Keratinocyte (primary cell): ENCODE results near the gene GNG8. TPM values are rescaled to one million over a fixed set of nuclear protein-coding genes. Genes with fewer than 3 reads are reported as not detected.

Experiments used
- DNase-seq: peaks from one replicate; pipeline ENCODE4 v3.0.0-alpha.2; 2011; ENCODE audit warnings: low read depth, missing footprints, low spot score
- FAIRE-seq: peaks from 2 replicates; lab custom pipeline; 2011; peaks lifted over from hg19 to GRCh38; lab: Jason Lieb, UNC
- H2AFZ ChIP-seq: 2 replicates; pipeline ENCODE4 v1.6.0; 2012; ENCODE audit warnings: low read length, control low read depth, inconsistent platforms; ENCODE audit not compliant: control insufficient read depth
- H3K27ac ChIP-seq: 2 replicates; pipeline ENCODE4 v1.5.1; 2011; ENCODE audit warnings: low read length; ENCODE audit not compliant: control insufficient read depth, insufficient read depth
- H3K27me3 ChIP-seq: 3 replicates; pipeline ENCODE4 v1.6.0; 2011; ENCODE audit warnings: low read length; ENCODE audit not compliant: control insufficient read depth, insufficient read depth; ENCODE audit errors: extremely low read depth
- H3K36me3 ChIP-seq, 2 experiments: 2 replicates in 1 of 2; 3 replicates in 1 of 2; pipeline ENCODE4 v1.5.1; 2011; ENCODE audit warnings: low read length in 2 of 2, mild to moderate bottlenecking in 1 of 2; ENCODE audit not compliant: control insufficient read depth in 2 of 2, insufficient read depth in 2 of 2; ENCODE audit errors: extremely low read depth in 1 of 2
- H3K4me1 ChIP-seq: 3 replicates; pipeline ENCODE4 v1.5.1; 2011; ENCODE audit warnings: low read length; ENCODE audit not compliant: control insufficient read depth, insufficient read depth; ENCODE audit errors: extremely low read depth
- H3K4me2 ChIP-seq: 3 replicates; pipeline ENCODE4 v1.6.0; 2011; ENCODE audit warnings: low read depth, low read length; ENCODE audit not compliant: control insufficient read depth, insufficient read depth; ENCODE audit errors: extremely low read depth
- H3K4me3 ChIP-seq, 3 experiments: fragments of 200-600 bp in 1 of 3; sonication (generic) in 1 of 3; 2 replicates in 2 of 3; 3 replicates in 1 of 3; pipeline ENCODE4 v1.5.1; 2011 to 2016; ENCODE audit warnings: low read length in 3 of 3, mild to moderate bottlenecking in 3 of 3, control low read depth in 2 of 3, inconsistent platforms in 1 of 3, low read depth in 1 of 3, mixed read lengths in 1 of 3, mixed run types in 1 of 3, moderate library complexity in 1 of 3; ENCODE audit not compliant: control insufficient read depth in 2 of 3, insufficient read depth in 2 of 3; ENCODE audit errors: extremely low read depth in 1 of 3
- H3K79me2 ChIP-seq: 2 replicates; pipeline ENCODE4 v1.6.0; 2012; ENCODE audit warnings: low read length; ENCODE audit not compliant: control insufficient read depth, insufficient read depth
- H3K9ac ChIP-seq: 3 replicates; pipeline ENCODE4 v1.6.0; 2011; ENCODE audit warnings: low read length; ENCODE audit not compliant: control insufficient read depth, insufficient read depth; ENCODE audit errors: extremely low read depth
- H3K9me1 ChIP-seq: 3 replicates; pipeline ENCODE4 v1.6.0; 2011; ENCODE audit warnings: low read length; ENCODE audit not compliant: control insufficient read depth, insufficient read depth; ENCODE audit errors: extremely low read depth
- H3K9me3 ChIP-seq: 2 replicates; pipeline ENCODE4 v1.5.1; 2012; ENCODE audit warnings: low read depth, low read length; ENCODE audit not compliant: control insufficient read depth
- H4K20me1 ChIP-seq: 3 replicates; pipeline ENCODE4 v1.6.0; 2011; ENCODE audit warnings: low read length; ENCODE audit not compliant: control insufficient read depth, insufficient read depth; ENCODE audit errors: extremely low read depth
- EZH2 ChIP-seq: IDR thresholded peaks from one replicate; pipeline ENCODE4 v1.6.1; 2012; ENCODE audit warnings: inconsistent platforms, mild to moderate bottlenecking, low read length, moderate library complexity
- dilution Hi-C: fragments of 300-500 bp; cut with MboI; formaldehyde crosslinking; loops from one replicate; pipeline ENCODE4 v1.7.0; 2020; ENCODE audit warnings: low sequenced_read_pairs; ENCODE audit not compliant: extremely low pct_ligation_motif_present
- polyA plus RNA-seq, 5 experiments: library from polyadenylated mRNA; depleted of rRNA in 3 of 5; stranded (reverse) in 3 of 5; stranded (forward) in 1 of 5; unstranded in 1 of 5; fragments of >200 nt; gene quantifications; 1 replicate in 1 of 5; 2 replicates in 3 of 5; 3 replicates in 1 of 5; pipeline versions ENCODE4 v1.2.1 to v1.2.3, GENCODE V29; 2011 to 2012; ENCODE audit warnings: missing spikeins in 2 of 5, low read depth in 1 of 5, low replicate concordance in 1 of 5
- TF ChIP-seq, protein P1 (sequence below), 3 experiments: IDR thresholded peaks in 1 of 3; conservative IDR thresholded peaks in 1 of 3; optimal IDR thresholded peaks in 1 of 3; 2 replicates in 2 of 3; 3 replicates in 1 of 3; pipeline versions ENCODE3 to v1.5.1; 2011; ENCODE audit warnings: low read length in 3 of 3, mild to moderate bottlenecking in 3 of 3, moderate library complexity in 2 of 3, control low read depth in 1 of 3, inconsistent platforms in 1 of 3; ENCODE audit not compliant: insufficient read depth in 2 of 3; ENCODE audit errors: extremely low read depth in 1 of 3

The GNG8 gene
- polyA plus RNA-seq, 1 donor (not counting 4 experiments of a cell fraction or from before 2014, with no cell fraction given) = not detected

DNA sequence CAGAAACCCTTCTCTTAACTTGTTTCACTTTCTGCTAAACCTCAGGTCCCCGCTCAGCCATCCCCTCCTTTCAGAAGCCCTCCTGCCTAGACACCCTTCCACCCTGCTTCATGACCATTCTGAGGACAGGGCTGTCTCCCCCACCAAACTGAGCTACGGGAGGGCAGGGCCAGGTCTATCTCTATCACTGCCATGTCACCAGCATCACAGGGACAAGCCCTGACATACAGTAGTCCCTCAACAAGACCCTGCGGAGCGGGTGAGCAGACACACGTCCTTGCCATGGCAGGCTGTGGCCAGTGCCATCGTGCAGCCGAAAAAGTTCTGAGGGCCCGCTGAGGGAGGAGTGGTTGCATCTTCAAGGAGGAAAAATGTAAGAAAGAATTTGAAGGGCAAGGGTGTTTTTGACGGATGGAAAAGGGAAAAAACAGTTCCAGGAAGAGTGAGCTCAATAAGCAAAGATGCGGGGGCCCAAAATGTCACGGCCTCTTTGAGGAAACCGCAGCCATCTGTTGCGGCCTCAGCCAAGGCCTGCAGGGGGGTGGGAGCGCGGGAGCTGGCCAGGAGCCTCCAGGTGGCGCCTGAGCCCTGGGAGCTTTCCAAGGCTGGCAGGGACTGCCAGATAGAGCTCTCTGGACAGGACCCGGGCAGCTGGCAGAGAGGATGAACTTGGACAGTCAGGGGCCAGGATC, 19.2 kb downstream of the GNG8 start:
- no peak for FAIRE-seq

DNA sequence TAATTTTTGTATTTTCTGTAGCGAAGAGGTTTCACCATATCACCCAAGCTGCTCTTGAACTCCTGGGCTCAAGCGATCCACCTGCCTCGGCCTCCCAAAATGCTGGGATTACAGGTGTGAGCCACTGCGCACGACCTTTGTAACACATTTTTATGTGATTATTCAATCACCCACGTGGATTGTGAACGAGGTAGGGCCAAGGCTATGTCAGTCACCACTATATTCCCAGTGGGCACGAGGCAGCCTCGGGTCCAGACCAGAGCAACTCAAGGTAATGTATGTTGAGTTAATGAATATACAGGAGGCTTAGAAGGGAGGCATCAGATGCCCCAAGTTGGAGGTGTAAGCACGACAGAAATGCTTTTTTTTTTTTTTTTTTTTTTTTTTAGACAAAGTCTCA, 20.0 kb downstream of the GNG8 start:
- no peaks in the 10 kb centered on the region for H3K9me3 ChIP-seq
- DNase-seq (no peak), FAIRE-seq (no peak)
- H3K27ac ChIP-seq = no peak overlapping the region
- H4K20me1 ChIP-seq = no peaks in the 10 kb centered on the region
- H2AFZ ChIP-seq = no peak overlapping the region
- no peaks in the 10 kb centered on the region for H3K79me2 ChIP-seq
- peaks cover 0 to under 1% of the 10 kb centered on the region in 2 experiments for H3K36me3 ChIP-seq
- H3K9me1 ChIP-seq = no peaks in the 10 kb centered on the region
- H3K4me1 ChIP-seq = no peaks in the 10 kb centered on the region
- dilution Hi-C loops = no loop called here
- peaks cover 2% of the 10 kb centered on the region for H3K27me3 ChIP-seq
- H3K9ac ChIP-seq = no peak overlapping the region
- TF ChIP-seq, protein P1, sequence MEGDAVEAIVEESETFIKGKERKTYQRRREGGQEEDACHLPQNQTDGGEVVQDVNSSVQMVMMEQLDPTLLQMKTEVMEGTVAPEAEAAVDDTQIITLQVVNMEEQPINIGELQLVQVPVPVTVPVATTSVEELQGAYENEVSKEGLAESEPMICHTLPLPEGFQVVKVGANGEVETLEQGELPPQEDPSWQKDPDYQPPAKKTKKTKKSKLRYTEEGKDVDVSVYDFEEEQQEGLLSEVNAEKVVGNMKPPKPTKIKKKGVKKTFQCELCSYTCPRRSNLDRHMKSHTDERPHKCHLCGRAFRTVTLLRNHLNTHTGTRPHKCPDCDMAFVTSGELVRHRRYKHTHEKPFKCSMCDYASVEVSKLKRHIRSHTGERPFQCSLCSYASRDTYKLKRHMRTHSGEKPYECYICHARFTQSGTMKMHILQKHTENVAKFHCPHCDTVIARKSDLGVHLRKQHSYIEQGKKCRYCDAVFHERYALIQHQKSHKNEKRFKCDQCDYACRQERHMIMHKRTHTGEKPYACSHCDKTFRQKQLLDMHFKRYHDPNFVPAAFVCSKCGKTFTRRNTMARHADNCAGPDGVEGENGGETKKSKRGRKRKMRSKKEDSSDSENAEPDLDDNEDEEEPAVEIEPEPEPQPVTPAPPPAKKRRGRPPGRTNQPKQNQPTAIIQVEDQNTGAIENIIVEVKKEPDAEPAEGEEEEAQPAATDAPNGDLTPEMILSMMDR (optimal IDR thresholded peaks at IDR 0.05 in 1 of 3, IDR thresholded peaks at IDR 0.05 in 1 of 3, conservative IDR thresholded peaks at IDR 0.05 in 1 of 3; ENCODE audit: extremely low read depth in 1 of 3, insufficient read depth in 2 of 3, low read length in 3 of 3) = no peak
- no peak for TF ChIP-seq EZH2
- H3K4me3 ChIP-seq = no peak overlapping the region
- H3K4me2 ChIP-seq = no peak overlapping the region

More for the DNA sequence above, 19.2 kb downstream of the GNG8 start:
- no peaks in the 10 kb centered on the region for H3K79me2 ChIP-seq
- no peaks in the 10 kb centered on the region for H3K4me1 ChIP-seq
- dilution Hi-C loops = no loop called here
- H3K4me3 ChIP-seq = no peak overlapping the region
- no peaks in the 10 kb centered on the region for H3K9me1 ChIP-seq
- no peak for DNase-seq
- H3K36me3 ChIP-seq = no peaks in the 10 kb centered on the region
- no peak overlapping the region for H3K9ac ChIP-seq
- H4K20me1 ChIP-seq = no peaks in the 10 kb centered on the region
- no peak overlapping the region for H3K27ac ChIP-seq
- H3K9me3 ChIP-seq = no peaks in the 10 kb centered on the region
- H3K27me3 ChIP-seq = peaks cover 10% of the 10 kb centered on the region
- no peak for TF ChIP-seq EZH2
- TF ChIP-seq, protein P1 (optimal IDR thresholded peaks at IDR 0.05 in 1 of 3, IDR thresholded peaks at IDR 0.05 in 1 of 3, conservative IDR thresholded peaks at IDR 0.05 in 1 of 3; ENCODE audit: extremely low read depth in 1 of 3, insufficient read depth in 2 of 3, low read length in 3 of 3) = peak; percentile 44 to 82 (median 66)
- H3K4me2 ChIP-seq = no peak overlapping the region
- no peak overlapping the region for H2AFZ ChIP-seq
